WTC11 (cell line): Measurements from ENCODE around the gene ANTXR1. TPM values are rescaled to one million over a fixed set of nuclear protein-coding genes. Genes with fewer than 3 reads are reported as not detected.

ENCODE experiments used
- ATAC-seq: fragments of 200-7000 bp; cut with Tn5 transposase; 2 replicates; pipeline ENCODE4 v1.10.0; 2021; ENCODE audit warnings: mild to moderate bottlenecking, moderate library complexity
- CTCF ChIA-PET: fragments of 300-600 bp; sonication (Branson Sonifier 250); formaldehyde crosslinking; loops from one replicate; lab custom pipeline; 2021; ENCODE audit warnings: antibody characterized with exemption; lab: Charles Lee
- POLR2A ChIA-PET: fragments of 350-600 bp; sonication (Branson Sonifier 250); formaldehyde crosslinking; loops from one replicate; lab custom pipeline; 2021; ENCODE audit warnings: antibody characterized with exemption; lab: Charles Lee
- DNase-seq: peaks from one replicate; pipeline ENCODE4 v3.0.0; 2021; ENCODE audit warnings: low spot score
- H3K27ac Mint-ChIP-seq: 2 replicates; pipeline ENCODE4 v1.8.0; 2021; ENCODE audit warnings: mixed read lengths
- H3K27me3 Mint-ChIP-seq: 2 replicates; pipeline ENCODE4 v1.8.0; 2021; ENCODE audit warnings: low read depth, mild to moderate bottlenecking, moderate library complexity, mixed read lengths
- H3K36me3 Mint-ChIP-seq: 2 replicates; pipeline ENCODE4 v1.8.0; 2021; ENCODE audit warnings: mixed read lengths
- H3K4me1 Mint-ChIP-seq: 2 replicates; pipeline ENCODE4 v1.8.0; 2022; ENCODE audit warnings: mixed read lengths
- H3K4me3 Mint-ChIP-seq: 2 replicates; pipeline ENCODE4 v1.8.0; 2021; ENCODE audit warnings: mild to moderate bottlenecking, moderate library complexity, mixed read lengths
- H3K9me3 Mint-ChIP-seq: 2 replicates; pipeline ENCODE4 v1.8.0; 2021; ENCODE audit warnings: mixed read lengths
- AR ChIP-seq: fragments of 250-450 bp; sonication (Bioruptor Pico); IDR thresholded peaks from 2 replicates; pipeline ENCODE4 v1.9.0; 2021; ENCODE audit warnings: mild to moderate bottlenecking
- ARID4B ChIP-seq: sonication (generic); formaldehyde crosslinking; IDR thresholded peaks from 2 replicates; pipeline ENCODE4 v1.8.0; 2023; ENCODE audit warnings: missing genetic modification reagents, mild to moderate bottlenecking, borderline replicate concordance
- ATF2 ChIP-seq: sonication (generic); formaldehyde crosslinking; IDR thresholded peaks from 2 replicates; pipeline ENCODE4 v1.8.1; 2022; ENCODE audit warnings: low read depth, missing genetic modification reagents, borderline replicate concordance
- CREB1 ChIP-seq: sonication (generic); formaldehyde crosslinking; IDR thresholded peaks from 2 replicates; pipeline ENCODE4 v1.8.0; 2023; ENCODE audit warnings: mild to moderate bottlenecking, missing genetic modification reagents
- CREM ChIP-seq: sonication (generic); formaldehyde crosslinking; IDR thresholded peaks from 2 replicates; pipeline ENCODE4 v1.8.1; 2022; ENCODE audit warnings: mild to moderate bottlenecking, missing genetic modification reagents, moderate library complexity
- E2F4 ChIP-seq: sonication (generic); formaldehyde crosslinking; IDR thresholded peaks from 2 replicates; pipeline ENCODE4 v1.8.1; 2022; ENCODE audit warnings: low read depth, mild to moderate bottlenecking, moderate library complexity, missing genetic modification reagents, borderline replicate concordance
- ERG ChIP-seq: fragments of 250-450 bp; sonication (Bioruptor Pico); IDR thresholded peaks from 2 replicates; pipeline ENCODE4 v1.8.0; 2021; ENCODE audit warnings: mild to moderate bottlenecking
- FOXP4 ChIP-seq: sonication (generic); formaldehyde crosslinking; IDR thresholded peaks from 2 replicates; pipeline ENCODE4 v1.8.0; 2022; ENCODE audit warnings: mild to moderate bottlenecking, missing genetic modification reagents
- NFATC4 ChIP-seq: fragments of 250-450 bp; sonication (Bioruptor Pico); IDR thresholded peaks from 2 replicates; pipeline ENCODE4 v1.9.0; 2021; ENCODE audit warnings: mild to moderate bottlenecking
- NR2C2 ChIP-seq: sonication (generic); formaldehyde crosslinking; IDR thresholded peaks from 2 replicates; pipeline ENCODE4 v1.8.0; 2022; ENCODE audit warnings: mild to moderate bottlenecking, missing genetic modification reagents
- PREB ChIP-seq: sonication (generic); formaldehyde crosslinking; IDR thresholded peaks from 2 replicates; pipeline ENCODE4 v1.8.1; 2022; ENCODE audit warnings: mild to moderate bottlenecking, missing genetic modification reagents, moderate library complexity, borderline replicate concordance
- PRRX2 ChIP-seq: fragments of 250-450 bp; sonication (Bioruptor Pico); IDR thresholded peaks from 2 replicates; pipeline ENCODE4 v1.8.0; 2021; ENCODE audit warnings: mild to moderate bottlenecking
- TEAD1 ChIP-seq: sonication (generic); formaldehyde crosslinking; IDR thresholded peaks from 2 replicates; pipeline ENCODE4 v1.8.0; 2022; ENCODE audit warnings: mild to moderate bottlenecking, missing genetic modification reagents
- ZNF532 ChIP-seq: fragments of 250-450 bp; sonication (Bioruptor Pico); IDR thresholded peaks from 2 replicates; pipeline ENCODE4 v1.9.0; 2021; ENCODE audit warnings: mild to moderate bottlenecking, borderline replicate concordance
- total RNA-seq: library from RNA; stranded (reverse); gene quantifications from 3 replicates; pipeline ENCODE4 v1.2.3, GENCODE V29; 2021

ANTXR1 gene
- total RNA-seq, 1 experiment from 2014 or later, result 30.0 TPM

- TF ChIP-seq E2F4 (CRISPR knock-in tag) (no peak), CREB1 (CRISPR knock-in tag) (no peak), NFATC4 (CRISPR knock-in tag) (no peak), CREM (CRISPR knock-in tag) (no peak), TEAD1 (CRISPR knock-in tag) (no peak), ZNF532 (CRISPR knock-in tag) (no peak), PREB (CRISPR knock-in tag) (no peak), AR (no peak), FOXP4 (CRISPR knock-in tag) (no peak)
These were observed 234.6 kb downstream of the ANTXR1 start (continued) for GRCh38 chr2:69247583-69247982.

- POLR2A ChIA-PET, result no interaction called here
- H3K4me3 Mint-ChIP-seq, result no peak overlapping the region
- DNase-seq (no peak), ATAC-seq (no peak)
- H3K9me3 Mint-ChIP-seq, result no peaks in the 10 kb centered on the region
- H3K36me3 Mint-ChIP-seq, result peaks cover 15% of the 10 kb centered on the region
- H3K4me1 Mint-ChIP-seq, result peaks cover 4% of the 10 kb centered on the region; the same call in 1 of the 2 replicates
- CTCF ChIA-PET, result no interaction called here
- H3K27me3 Mint-ChIP-seq, result no peaks in the 10 kb centered on the region
- no peak overlapping the region for H3K27ac Mint-ChIP-seq
- TF ChIP-seq PRRX2 (CRISPR knock-in tag) (no peak), ERG (CRISPR knock-in tag) (no peak), ATF2 (CRISPR knock-in tag) (no peak), ARID4B (CRISPR knock-in tag) (no peak), NR2C2 (no peak), FOXP4 (CRISPR knock-in tag) (no peak)
These were observed 235.3 kb downstream of the ANTXR1 start for GRCh38 chr2:69248232-69248631.
